SK-N-SH treated with all-trans-retinoic acid at 6 μM for 48 hours (cell line): ENCODE data around the gene MAPKAPK2.

Source experiments
- ATAC-seq: fragments of 200-7000 bp; cut with Tn5 transposase; 3 replicates; pipeline ENCODE4 v1.9.1; 2020; ENCODE audit warnings: mild to moderate bottlenecking, moderate library complexity
- ARNTL ChIP-seq: fragments of 450-650 bp; formaldehyde crosslinking; IDR thresholded peaks from 2 replicates; pipeline ENCODE4 v1.5.0; 2020; ENCODE audit warnings: low read depth, mild to moderate bottlenecking, moderate library complexity, borderline replicate concordance
- BACH2 ChIP-seq: fragments of 250-450 bp; sonication (Bioruptor Pico); IDR thresholded peaks from 2 replicates; pipeline ENCODE4 v1.9.0; 2021; ENCODE audit warnings: mild to moderate bottlenecking, borderline replicate concordance
- CREB5 ChIP-seq: fragments of 250-450 bp; sonication (Bioruptor Pico); IDR thresholded peaks from 2 replicates; pipeline ENCODE4 v1.5.1; 2020; ENCODE audit warnings: low read depth, mild to moderate bottlenecking, moderate library complexity
- CSRNP3 ChIP-seq: fragments of 250-450 bp; sonication (Bioruptor Pico); IDR thresholded peaks from 2 replicates; pipeline ENCODE4 v1.5.1; 2021; ENCODE audit warnings: mild to moderate bottlenecking, moderate library complexity
- ESRRG ChIP-seq: fragments of 250-450 bp; sonication (Bioruptor Pico); IDR thresholded peaks from 2 replicates; pipeline ENCODE4 v1.6.1; 2021; ENCODE audit warnings: mild to moderate bottlenecking
- GLIS3 ChIP-seq: fragments of 250-450 bp; sonication (Bioruptor Pico); IDR thresholded peaks from 2 replicates; pipeline ENCODE4 v1.5.0; 2020; ENCODE audit warnings: mild to moderate bottlenecking, moderate library complexity
- ISL1 ChIP-seq: fragments of 250-450 bp; sonication (Bioruptor Pico); IDR thresholded peaks from 2 replicates; pipeline ENCODE4 v2.1.2; 2022; ENCODE audit warnings: mild to moderate bottlenecking, moderate library complexity
- OSR1 ChIP-seq: fragments of 250-450 bp; sonication (Bioruptor Pico); IDR thresholded peaks from 2 replicates; pipeline ENCODE4 v1.8.0; 2022; ENCODE audit warnings: moderate library complexity, mild to moderate bottlenecking, inconsistent platforms
- PATZ1 ChIP-seq: fragments of 250-450 bp; sonication (Bioruptor Pico); IDR thresholded peaks from 2 replicates; pipeline ENCODE4 v1.8.0; 2020; ENCODE audit warnings: mild to moderate bottlenecking, moderate library complexity, borderline replicate concordance
- POU6F1 ChIP-seq: fragments of 250-450 bp; sonication (Bioruptor Pico); IDR thresholded peaks from 2 replicates; pipeline ENCODE4 v1.8.0; 2021; ENCODE audit warnings: low read depth, mild to moderate bottlenecking, moderate library complexity, borderline replicate concordance
- PPARA ChIP-seq: fragments of 250-450 bp; sonication (Bioruptor Pico); IDR thresholded peaks from 2 replicates; pipeline ENCODE4 v1.5.0; 2020; ENCODE audit warnings: mild to moderate bottlenecking, borderline replicate concordance
- RARB ChIP-seq: fragments of 250-450 bp; sonication (Bioruptor Pico); IDR thresholded peaks from 2 replicates; pipeline ENCODE4 v1.8.0; 2021; ENCODE audit warnings: mild to moderate bottlenecking, moderate library complexity
- SNAI2 ChIP-seq: fragments of 250-450 bp; sonication (Bioruptor Pico); IDR thresholded peaks from 2 replicates; pipeline ENCODE4 v1.5.0; 2020; ENCODE audit warnings: mild to moderate bottlenecking, moderate library complexity
- TCF4 ChIP-seq: fragments of 250-450 bp; sonication (Bioruptor Pico); IDR thresholded peaks from 2 replicates; pipeline ENCODE4 v1.8.0; 2021; ENCODE audit warnings: mild to moderate bottlenecking, moderate library complexity, borderline replicate concordance
- ZC3H10 ChIP-seq: fragments of 250-450 bp; sonication (Bioruptor Pico); IDR thresholded peaks from 2 replicates; pipeline ENCODE4 v1.5.1; 2021; ENCODE audit warnings: mild to moderate bottlenecking, moderate library complexity
- ZFP3 ChIP-seq: fragments of 250-450 bp; sonication (Bioruptor Pico); IDR thresholded peaks from 2 replicates; pipeline ENCODE4 v1.5.0; 2020; ENCODE audit warnings: mild to moderate bottlenecking, moderate library complexity
- ZFP30 ChIP-seq: fragments of 450-650 bp; formaldehyde crosslinking; IDR thresholded peaks from 2 replicates; pipeline ENCODE4 v1.5.0; 2022; ENCODE audit warnings: mild to moderate bottlenecking, moderate library complexity
- ZNF565 ChIP-seq: fragments of 450-650 bp; formaldehyde crosslinking; conservative IDR thresholded peaks from 2 replicates; pipeline ENCODE4 v1.5.0; 2020; ENCODE audit warnings: low read depth, mild to moderate bottlenecking, moderate library complexity
- ZNF70 ChIP-seq: fragments of 450-650 bp; formaldehyde crosslinking; IDR thresholded peaks from 2 replicates; pipeline ENCODE4 v1.5.0; 2020; ENCODE audit warnings: mild to moderate bottlenecking, moderate library complexity
- ZNF8 ChIP-seq: fragments of 450-650 bp; formaldehyde crosslinking; IDR thresholded peaks from 2 replicates; pipeline ENCODE4 v1.5.0; 2020; ENCODE audit warnings: mild to moderate bottlenecking, moderate library complexity

Gene MAPKAPK2

GRCh38 chr1:206668351-206668750 lies 16.4 kb upstream of the MAPKAPK2 start:
- no peak for ATAC-seq

GRCh38 chr1:206668874-206669410 lies 15.8 kb upstream of the MAPKAPK2 start:
- TF ChIP-seq TCF4 (CRISPR knock-in tag) (no peak), SNAI2 (no peak), ZFP30 (CRISPR knock-in tag) (no peak)
- ATAC-seq: no peak

More at GRCh38 chr1:206668351-206668750, 16.4 kb upstream of the MAPKAPK2 start:
- no peak for TF ChIP-seq ESRRG (CRISPR knock-in tag)
- no peak for TF ChIP-seq SNAI2
- no peak for TF ChIP-seq ISL1

GRCh38 chr1:206672011-206672688 lies 12.6 kb upstream of the MAPKAPK2 start:
- TF ChIP-seq TCF4 (CRISPR knock-in tag) (no peak), ZNF565 (CRISPR knock-in tag) (no peak), ZNF70 (no peak), SNAI2 (no peak), ESRRG (CRISPR knock-in tag) (no peak)
- TF ChIP-seq, all 23 proteins: peak for 0
- ATAC-seq: no peak

- TF ChIP-seq CREB5 (CRISPR knock-in tag) (no peak), TCF4 (CRISPR knock-in tag) (no peak), ZC3H10 (CRISPR knock-in tag) (no peak), GLIS3 (CRISPR knock-in tag) (no peak), ZFP3 (no peak), ESRRG (CRISPR knock-in tag) (no peak), SNAI2 (no peak), ARNTL (CRISPR knock-in tag) (no peak), ZFP30 (CRISPR knock-in tag) (no peak), ZNF8 (no peak), BACH2 (CRISPR knock-in tag) (no peak), ISL1 (no peak), ZNF565 (CRISPR knock-in tag) (no peak), RARB (CRISPR knock-in tag) (no peak), POU6F1 (CRISPR knock-in tag) (no peak), PATZ1 (CRISPR knock-in tag) (no peak), PPARA (CRISPR knock-in tag) (no peak), CSRNP3 (no peak), OSR1 (CRISPR knock-in tag) (no peak), ZNF70 (no peak)
- no peak for ATAC-seq
These were observed 11.6 kb upstream of the MAPKAPK2 start for GRCh38 chr1:206672844-206673758.
